OCI-M2 (cell line): ENCODE measurements around the gene OST4.
"Not testable (repeated sequence)": the region's sequence is repeated elsewhere in the genome, so short reads cannot be mapped to it uniquely, and the experiment has no call there.

Experiments used
- DNase-seq: peaks from one replicate; lab custom pipeline; 2025; ENCODE audit not compliant: unreplicated experiment; lab: John Stamatoyannopoulos, UW

OST4 gene

GRCh38 chr2:27071277-27071989, at the start of gene OST4:
TSS of gene OST4 (minus strand) at chr2:27071654.
- DNase-seq, result no peak

DNA sequence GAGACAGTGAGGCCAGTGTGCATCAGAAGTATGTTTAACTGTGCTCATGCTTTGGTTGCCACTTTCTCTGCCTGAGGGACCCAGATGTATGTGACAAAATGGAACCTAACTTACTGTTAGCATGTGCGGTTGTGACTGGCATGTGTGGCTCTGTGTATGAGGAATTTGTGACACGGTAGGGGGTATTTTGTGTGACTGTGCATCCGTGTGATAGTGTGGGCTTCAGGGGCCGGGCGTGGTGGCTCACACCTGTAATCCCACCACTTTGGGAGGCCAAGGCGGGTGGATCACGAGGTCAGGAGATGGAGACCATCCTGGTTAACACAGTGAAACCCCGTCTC, 47.8 kb upstream of the OST4 start:
- DNase-seq, result not testable (repeated sequence)

- DNase-seq, result no peak
Measured at GRCh38 chr2:27118525-27119329, 47.3 kb upstream of the OST4 start, which contains the start of gene CGREF1. TSS of gene CGREF1 (minus strand) at chr2:27119128. CDS start at chr2:27104366, 14,762 bp downstream.

GRCh38 chr2:27117995-27118524, 46.6 kb upstream of the OST4 start:
- no peak for DNase-seq

DNA sequence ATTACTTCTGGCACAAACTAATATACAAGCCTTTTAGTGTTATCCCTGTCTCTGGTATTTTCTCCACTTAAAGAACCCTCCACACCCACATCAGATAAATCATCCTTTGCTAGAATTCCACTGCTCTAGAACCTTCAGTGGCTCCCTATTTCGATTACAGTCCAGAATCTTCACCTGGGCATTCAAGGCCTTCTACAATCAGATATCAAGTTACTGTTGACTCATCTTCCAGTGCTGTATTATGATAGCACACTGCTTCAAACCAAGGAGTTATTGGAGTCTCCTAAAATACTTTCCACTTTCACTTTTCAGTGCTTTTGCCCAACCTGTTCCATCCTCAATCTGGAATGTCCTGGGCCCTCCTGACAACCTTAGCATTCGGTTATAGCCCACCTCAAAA, 44.1 kb upstream of the OST4 start:
- no peak for DNase-seq

DNA sequence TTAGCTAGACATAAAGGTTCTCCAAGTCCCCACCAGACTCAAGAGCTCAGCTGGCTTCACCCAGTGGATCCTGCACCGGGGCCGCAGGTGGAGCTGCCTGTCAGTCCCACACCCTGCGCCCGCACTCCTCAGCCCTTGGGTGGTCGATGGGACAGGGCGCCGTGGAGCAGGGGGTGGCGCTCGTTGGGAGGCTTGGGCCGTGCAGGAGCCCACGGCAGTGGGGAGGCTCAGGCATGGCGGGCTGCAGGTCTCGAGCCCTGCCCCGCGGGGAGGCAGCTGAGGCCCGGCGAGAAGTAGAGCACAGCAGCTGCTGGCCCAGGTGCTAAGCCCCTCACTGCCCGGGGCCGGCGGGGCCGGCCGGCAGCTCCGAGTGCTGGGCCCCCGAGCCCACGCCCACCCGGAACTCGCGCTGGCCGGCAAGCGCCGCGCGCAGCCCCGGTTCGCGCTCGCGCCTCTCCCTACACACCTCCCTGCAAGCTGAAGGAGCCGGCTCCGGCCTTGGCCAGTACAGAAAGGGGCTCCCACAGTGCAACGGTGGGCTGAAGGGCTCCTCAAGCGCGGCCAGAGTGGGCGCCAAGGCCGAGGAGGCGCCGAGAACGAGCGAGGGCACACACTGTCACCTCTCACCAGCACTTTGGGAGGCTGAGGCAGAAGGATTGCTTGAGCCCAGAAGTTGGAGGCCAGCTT, 40.1 kb upstream of the OST4 start:
- DNase-seq, result not testable (repeated sequence)

GRCh38 chr2:27110603-27111352, 39.3 kb upstream of the OST4 start:
- not testable (repeated sequence) for DNase-seq

DNA sequence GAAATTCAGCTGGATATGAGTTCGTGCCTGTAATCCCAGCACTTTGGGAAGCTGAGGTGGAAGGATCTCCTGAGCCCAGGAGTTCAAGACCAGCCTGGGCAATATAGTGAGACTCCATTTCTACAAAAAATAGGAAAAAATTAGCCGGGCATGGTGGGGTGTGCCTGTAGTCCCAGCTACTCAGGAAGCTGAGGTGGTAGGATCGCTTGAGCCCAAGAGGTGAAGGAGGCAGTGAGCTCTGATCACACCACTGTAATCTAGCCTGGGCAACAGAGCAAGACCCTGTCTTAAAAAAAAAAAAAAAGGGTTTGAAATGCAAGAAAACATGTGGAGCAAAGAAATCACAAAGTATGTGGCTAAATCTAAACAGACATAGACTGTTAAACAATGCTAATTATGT, 37.6 kb upstream of the OST4 start:
- DNase-seq, result no peak

DNA sequence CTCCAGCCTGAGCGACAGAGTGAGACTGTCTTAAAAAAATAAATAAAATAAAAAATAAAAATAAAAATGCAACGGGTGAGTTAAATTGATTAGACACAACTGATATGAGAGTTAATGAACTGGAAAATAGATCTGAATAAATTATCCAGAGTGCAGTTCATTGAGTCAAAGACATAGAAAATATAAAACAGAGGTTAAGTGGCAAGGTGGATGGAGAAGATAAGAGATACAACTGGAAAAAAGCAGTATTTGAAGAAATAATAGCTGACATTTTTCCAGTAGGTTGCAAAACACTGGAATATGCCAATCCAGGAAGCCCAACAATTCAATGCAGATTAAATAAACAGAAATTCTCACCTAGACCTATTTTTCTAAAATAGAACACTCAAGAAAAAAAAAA, 36.8 kb upstream of the OST4 start:
- DNase-seq, result no peak

DNA sequence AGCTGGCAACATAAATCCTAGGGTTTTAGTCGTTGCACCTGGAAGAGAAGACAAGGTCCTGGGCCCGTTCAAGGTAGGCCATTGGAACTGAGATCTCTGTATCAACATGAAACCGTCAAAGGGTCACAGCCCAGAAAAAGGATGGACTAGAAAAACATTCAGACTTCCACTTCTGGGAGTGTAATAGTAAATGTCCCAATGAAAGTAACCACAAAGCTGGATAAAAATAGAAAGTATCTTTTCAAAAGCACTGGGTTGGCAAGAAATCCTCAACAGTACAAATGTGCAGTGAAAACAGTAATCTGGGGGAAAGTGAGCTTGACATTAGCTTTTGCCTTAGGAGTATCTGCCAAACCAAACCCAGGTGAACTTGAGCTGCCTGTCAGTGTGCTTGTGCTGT, 34.5 kb upstream of the OST4 start:
- DNase-seq, result no peak

- DNase-seq, result no peak
Measured at GRCh38 chr2:27102329-27102728, 30.9 kb upstream of the OST4 start.

- DNase-seq, result no peak
Measured at GRCh38 chr2:27100036-27100435, 28.6 kb upstream of the OST4 start.

- no peak for DNase-seq
Measured at GRCh38 chr2:27099334-27099955, 28.0 kb upstream of the OST4 start.

DNA sequence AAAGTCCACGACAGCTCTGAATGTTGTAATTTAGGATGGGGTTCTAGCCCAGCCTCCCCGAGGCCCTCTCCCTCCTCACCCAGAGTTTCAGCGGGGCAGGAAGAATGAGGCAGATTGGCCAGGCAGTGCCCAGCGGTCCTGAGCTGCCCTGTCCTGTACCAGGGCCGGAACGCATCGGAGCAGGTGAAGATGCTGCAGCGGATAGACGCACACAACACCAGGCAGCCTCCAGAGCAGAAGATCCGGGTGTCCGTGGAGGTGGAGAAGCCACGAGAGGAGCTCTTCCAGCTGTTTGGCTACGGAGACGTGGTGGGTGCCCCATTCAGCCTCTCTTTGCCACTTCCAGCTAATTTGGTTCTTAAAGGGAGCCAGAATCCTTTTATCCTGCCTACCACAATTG, 25.9 kb upstream of the OST4 start:
- no peak for DNase-seq

- DNase-seq, result no peak
Measured at GRCh38 chr2:27096748-27097297, 25.4 kb upstream of the OST4 start.

GRCh38 chr2:27095745-27096651, 24.5 kb upstream of the OST4 start:
- DNase-seq, result no peak

DNA sequence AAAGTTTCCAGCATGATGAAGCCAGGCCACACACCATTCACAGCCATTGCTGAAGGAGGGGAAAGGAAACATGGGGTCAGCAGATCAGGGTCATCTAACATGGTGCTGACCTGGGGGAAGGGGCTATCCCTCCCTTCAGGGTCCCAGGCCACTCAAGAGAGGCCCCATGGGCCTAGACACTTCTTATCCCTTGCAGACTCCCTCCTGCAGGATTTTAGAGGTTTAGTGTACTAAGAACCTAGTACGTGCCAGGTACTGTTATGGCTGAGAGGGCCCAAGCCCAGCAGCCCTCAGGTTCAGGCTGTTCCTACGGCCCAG, 23.9 kb upstream of the OST4 start:
- DNase-seq, result no peak

- DNase-seq, result no peak
Measured at GRCh38 chr2:27094353-27094984, 23.0 kb upstream of the OST4 start.
